Mammary epithelial cell (primary cell): ENCODE data around the gene ANKIB1.

ENCODE experiments used
- EZH2 ChIP-seq: IDR thresholded peaks from 2 replicates; pipeline ENCODE4 v1.6.1; 2012; ENCODE audit warnings: low read length, inconsistent platforms, borderline replicate concordance
- TF ChIP-seq, protein P1 (sequence below), 2 donors: IDR thresholded peaks in 1 of 2; conservative IDR thresholded peaks in 1 of 2; 2 replicates each; pipeline ENCODE4 v1.5.1; 2011 to 2012; ENCODE audit warnings: inconsistent platforms in 2 of 2, low read length in 2 of 2, mild to moderate bottlenecking in 2 of 2, control low read depth in 1 of 2, low read depth in 1 of 2; ENCODE audit not compliant: insufficient read depth in 1 of 2; ENCODE audit errors: extremely low read depth in 1 of 2

DNA sequence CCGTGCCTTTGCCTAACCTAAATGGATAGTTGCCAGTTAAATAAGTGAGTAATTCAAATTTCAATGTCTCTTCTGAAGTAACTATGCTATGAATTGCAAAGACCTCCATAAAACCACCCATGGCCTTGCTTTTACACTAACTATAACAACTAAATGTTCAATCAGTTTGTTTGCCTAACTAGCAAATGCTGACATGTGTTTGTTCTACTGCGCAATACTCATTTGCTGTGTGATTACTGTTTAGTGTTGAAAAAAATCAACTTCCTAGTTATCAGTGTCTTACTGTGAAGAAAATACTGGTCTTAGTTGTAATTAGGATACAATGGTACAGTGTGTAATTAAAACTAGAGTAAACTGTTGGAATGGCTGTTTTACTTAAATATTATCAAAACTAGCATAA is 154.2 kb downstream of the ANKIB1 start:
- TF ChIP-seq, protein P1, sequence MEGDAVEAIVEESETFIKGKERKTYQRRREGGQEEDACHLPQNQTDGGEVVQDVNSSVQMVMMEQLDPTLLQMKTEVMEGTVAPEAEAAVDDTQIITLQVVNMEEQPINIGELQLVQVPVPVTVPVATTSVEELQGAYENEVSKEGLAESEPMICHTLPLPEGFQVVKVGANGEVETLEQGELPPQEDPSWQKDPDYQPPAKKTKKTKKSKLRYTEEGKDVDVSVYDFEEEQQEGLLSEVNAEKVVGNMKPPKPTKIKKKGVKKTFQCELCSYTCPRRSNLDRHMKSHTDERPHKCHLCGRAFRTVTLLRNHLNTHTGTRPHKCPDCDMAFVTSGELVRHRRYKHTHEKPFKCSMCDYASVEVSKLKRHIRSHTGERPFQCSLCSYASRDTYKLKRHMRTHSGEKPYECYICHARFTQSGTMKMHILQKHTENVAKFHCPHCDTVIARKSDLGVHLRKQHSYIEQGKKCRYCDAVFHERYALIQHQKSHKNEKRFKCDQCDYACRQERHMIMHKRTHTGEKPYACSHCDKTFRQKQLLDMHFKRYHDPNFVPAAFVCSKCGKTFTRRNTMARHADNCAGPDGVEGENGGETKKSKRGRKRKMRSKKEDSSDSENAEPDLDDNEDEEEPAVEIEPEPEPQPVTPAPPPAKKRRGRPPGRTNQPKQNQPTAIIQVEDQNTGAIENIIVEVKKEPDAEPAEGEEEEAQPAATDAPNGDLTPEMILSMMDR (conservative IDR thresholded peaks at IDR 0.05 in 1 of 2, IDR thresholded peaks at IDR 0.05 in 1 of 2; ENCODE audit: extremely low read depth in 1 of 2, insufficient read depth in 1 of 2, low read depth in 1 of 2, low read length in 2 of 2) = no peak
- no peak for TF ChIP-seq EZH2
